ENCODE data around the gene TRIM66.

The TRIM66 gene

GRCh38 chr11:8713760-8714454 lies 31.4 kb upstream of the TRIM66 start:
- DNase-seq (ENCODE audit: low read depth) = no peak

DNA sequence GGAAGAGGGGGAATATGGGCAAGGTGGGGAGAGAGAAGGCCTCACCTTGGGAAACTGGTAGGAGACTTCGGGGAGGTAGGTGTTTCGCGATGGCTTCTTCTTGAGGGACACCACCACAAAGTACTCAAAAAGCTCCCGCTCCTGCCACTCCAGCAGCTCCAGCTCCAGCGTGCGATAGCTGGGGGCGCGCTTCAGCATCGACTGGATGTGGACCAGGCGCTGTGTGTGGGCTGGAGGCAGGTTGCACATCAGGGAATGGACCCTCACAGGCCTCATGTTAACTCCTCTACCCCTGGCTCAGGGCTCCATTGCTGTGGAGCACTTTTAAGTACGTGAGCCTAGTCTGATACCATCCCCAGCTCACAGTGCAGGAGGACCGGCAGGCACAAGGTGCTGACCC lies 30.0 kb upstream of the TRIM66 start:
- DNase-seq (ENCODE audit: low read depth) = no peak

DNA sequence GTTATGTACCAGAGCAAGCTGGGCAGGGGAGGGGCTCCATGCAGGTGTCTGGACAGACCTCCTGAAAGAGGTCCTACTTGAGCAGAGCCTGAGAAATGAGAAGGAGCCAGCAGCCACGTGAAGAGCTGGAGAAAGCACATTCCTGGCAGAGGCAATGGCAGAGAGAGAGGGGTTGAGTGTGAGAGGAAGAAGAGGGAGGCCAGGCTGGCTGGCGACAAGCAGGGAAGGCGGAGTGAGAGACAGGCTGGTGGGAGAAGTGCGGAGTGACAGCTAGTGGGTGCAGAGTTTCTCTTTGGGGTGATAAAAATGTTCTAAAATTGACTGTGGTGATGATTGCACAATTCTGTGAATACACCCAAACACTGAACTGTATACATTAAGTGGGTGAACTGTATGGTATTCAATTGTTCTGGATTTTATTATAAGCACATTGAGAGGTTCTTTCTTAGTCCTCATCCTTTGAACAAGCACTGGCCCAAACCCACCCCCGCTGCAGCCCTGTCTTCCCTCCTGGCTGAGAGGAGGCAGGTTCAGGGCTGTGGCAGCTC lies 29.5 kb upstream of the TRIM66 start:
- DNase-seq (ENCODE audit: low read depth) = no peak

DNA sequence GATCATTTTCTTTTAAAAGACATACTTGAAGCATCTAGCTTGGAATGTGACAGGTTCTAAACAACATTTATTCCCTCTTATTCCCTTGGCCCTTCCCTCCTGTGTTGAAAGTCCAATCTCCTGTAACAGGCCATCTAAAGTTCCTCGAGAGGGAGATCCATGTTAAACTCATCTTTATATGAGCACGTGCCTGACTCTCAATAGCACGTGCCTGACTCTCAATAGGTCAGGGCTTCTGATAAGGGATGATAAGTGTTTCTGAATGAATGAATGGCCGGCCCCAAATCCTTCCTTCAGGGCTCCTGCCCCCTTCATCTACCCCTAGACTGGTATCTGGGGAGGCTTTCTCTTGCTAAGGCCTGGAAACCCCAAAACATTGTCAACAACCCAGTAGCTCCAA lies 27.3 kb upstream of the TRIM66 start:
- no peak for DNase-seq (ENCODE audit: low read depth)

DNA sequence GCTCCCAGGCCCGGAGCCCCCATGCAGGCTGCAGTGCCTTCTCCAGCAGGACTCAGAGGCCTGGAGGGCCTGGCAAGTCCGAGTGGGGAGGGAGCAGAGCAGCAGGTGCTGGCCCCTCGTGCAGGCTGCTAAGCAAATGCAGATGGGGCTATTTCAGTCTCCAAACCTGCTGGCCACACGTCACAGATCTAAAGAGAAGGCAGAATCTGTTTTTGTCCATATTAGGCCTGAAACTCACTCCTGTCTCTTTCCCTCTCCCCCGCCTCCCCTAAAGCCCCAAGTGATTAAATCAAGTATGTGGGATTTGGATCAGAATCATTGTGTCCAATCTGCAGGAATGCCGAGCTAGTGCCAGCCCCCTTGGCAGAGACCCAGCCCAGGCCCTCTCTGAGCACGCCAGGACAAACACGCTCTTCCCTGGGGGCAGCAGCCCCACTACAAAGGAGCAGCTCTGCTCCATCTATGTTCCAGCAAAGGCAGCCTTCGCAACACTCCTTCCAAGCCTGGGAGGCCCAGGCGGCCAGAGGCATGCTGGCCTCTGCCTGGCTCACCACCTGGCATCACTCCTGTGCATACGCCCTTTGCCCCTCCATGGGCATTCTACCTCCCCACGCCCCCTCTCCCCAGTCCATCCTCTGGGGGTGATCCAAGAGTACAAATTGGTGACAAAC lies 26.7 kb upstream of the TRIM66 start:
- DNase-seq (ENCODE audit: low read depth) = no peak

- DNase-seq (ENCODE audit: low read depth) = no peak
Measured at GRCh38 chr11:8707541-8708191, 25.2 kb upstream of the TRIM66 start.

DNA sequence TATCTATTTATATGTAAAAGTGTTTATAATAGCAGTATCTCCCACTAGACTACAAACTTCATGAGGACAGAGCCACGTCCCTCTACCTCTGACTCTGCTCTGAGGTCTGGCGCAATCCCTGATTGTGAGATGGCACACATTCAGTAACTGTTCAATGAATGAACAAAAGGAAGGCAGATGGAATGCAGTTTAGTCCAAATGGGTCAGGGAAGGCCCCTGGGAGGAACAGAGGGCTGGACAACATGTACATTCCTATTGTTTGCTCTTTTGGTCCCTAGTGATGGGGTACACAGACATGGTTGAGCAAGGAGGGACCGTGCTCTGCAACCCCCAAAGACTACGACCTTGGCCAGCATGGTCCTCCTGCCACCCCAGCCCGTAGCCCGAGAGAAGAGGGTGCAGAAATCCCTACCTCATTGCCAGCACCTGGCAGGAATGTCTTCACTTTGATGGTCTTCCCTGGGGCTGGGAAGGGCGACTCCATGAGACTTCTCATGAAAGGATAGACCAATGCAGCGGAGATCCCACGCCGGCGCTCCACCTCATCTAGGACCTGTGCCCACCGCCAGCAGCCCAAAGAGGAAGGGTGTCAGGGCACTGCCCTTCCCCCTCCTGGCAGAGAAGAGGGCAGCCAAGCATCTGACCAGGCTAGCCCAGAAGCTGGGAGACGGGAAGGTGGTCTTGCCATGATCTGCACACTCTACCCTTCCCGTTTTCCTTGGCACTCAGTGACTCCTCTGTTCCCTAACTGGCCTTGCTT lies 24.4 kb upstream of the TRIM66 start:
- DNase-seq (ENCODE audit: low read depth) = no peak

DNA sequence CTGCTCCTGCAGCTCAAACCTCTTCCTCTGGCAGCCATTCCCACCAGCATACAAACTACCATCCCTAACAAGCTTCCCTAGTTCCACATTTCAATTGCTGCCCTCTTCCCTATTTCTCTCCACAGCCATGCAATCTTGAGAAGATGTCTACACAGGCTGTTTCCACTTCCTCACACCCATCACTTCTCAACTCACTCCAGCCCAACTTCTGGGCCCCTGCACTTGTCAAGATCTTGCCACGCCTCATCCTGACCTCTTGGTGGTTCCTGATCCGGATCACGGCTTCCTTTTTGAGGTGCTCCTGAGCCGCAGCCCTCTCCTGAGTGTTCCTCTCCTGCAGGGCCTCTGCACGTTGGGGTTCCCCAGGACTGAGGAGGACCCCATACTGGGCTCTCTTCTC lies 22.7 kb upstream of the TRIM66 start:
- DNase-seq (ENCODE audit: low read depth) = no peak

GRCh38 chr11:8704136-8704535 lies 21.7 kb upstream of the TRIM66 start:
- no peak for DNase-seq (ENCODE audit: low read depth)

- DNase-seq (ENCODE audit: low read depth) = no peak
Measured at GRCh38 chr11:8702598-8702915, 20.1 kb upstream of the TRIM66 start.

GRCh38 chr11:8701891-8702597 lies 19.6 kb upstream of the TRIM66 start:
- DNase-seq (ENCODE audit: low read depth) = no peak

GRCh38 chr11:8699903-8700302 lies 17.4 kb upstream of the TRIM66 start:
- no peak for DNase-seq (ENCODE audit: low read depth)

DNA sequence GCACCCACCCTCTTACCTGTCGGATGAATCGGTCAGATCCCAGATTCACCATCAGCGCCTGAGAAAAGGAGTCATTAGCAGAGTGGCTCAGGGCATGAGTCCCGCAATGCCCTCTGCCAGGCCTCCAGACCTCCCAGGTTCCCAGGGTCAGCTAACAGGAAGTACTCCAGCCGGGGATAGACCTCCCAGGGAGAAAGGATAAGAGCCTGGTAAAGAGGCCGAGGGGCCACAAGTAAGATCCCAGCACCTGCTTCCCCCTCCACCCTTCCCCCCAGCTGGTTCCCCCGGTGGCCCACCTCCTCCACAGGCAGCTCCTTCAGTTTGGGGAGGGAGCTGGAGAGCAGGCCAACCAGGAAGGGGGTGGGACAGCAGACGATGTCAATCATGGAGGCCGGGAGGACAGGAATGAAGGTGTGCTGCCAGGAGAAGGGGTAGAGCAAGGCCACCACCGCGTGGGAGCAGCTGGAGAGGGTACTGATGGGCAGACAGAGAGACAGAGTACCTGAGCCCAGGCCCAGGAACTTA lies 16.5 kb upstream of the TRIM66 start:
- DNase-seq (ENCODE audit: low read depth) = no peak

DNA sequence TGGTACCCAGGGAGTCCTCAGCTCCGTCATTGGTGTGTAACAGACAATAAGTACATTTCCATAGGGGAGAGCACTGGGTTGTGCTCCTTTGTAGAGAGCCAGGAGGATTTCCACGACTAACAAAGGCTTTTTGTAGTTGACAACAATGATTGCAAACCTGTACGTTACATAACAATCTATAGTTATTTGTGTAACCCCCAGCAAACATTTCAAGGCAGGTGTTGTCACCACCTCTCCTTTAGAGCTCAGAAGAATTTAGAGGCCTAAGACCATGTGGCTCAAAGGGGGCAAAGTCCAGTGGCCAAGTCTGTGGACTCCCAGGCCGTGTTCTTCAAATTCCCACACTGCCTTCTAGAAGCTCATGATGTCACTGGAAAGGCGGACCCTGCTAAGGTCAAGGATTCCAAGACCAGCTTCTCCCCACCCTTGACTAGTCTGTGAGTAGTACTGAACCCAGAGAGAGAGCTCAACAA lies 15.9 kb upstream of the TRIM66 start:
- no peak for DNase-seq (ENCODE audit: low read depth)

GRCh38 chr11:8697054-8697453 lies 14.6 kb upstream of the TRIM66 start:
- DNase-seq (ENCODE audit: low read depth) = no peak

DNA sequence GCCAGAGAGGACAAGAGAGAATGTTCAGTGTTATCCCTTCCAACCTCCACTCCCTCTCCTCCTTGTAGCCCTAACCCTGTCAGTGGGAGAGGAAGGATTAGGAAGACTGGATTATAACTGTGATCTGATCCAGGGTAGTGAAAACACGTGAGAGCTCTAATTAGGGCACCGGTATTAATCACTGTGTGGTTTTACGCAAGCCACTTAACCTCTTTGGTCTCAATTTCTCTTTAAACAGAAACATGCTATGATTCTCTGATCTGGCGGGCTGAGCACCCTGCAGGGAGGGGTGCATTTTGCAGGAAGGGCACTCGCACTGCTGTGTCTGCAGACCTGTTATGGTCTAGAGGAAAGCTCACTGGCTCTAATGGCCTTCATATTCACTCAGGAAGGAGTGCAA lies 11.7 kb upstream of the TRIM66 start:
- DNase-seq (ENCODE audit: low read depth) = no peak

GRCh38 chr11:8693555-8693954 lies 11.1 kb upstream of the TRIM66 start:
- DNase-seq (ENCODE audit: low read depth) = no peak

DNA sequence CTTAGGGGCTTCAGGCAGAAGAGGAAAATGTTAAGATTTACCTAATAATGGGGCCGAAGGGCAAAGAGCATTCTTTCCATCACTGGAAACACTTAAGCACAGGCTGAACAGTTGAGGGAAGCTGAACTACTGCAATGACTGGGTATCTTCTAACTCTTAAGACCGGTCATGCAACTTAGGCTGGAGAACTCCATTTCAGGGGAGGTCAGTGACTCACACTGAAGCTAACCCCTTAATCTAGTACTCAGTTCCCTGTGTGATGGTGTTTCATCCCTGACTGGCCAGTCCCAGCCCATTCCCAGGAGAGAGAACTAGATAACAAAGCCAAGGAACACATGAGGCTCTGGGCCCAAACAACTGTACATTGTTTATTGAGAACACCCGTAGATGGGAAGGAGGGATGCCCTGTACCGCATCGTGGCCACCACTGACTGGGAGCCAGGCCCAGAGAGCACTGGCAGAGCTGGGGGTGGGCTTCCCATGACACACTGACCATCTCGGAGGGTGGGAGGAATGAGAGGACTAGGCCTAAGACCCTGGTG lies 10.6 kb upstream of the TRIM66 start:
- no peak for DNase-seq (ENCODE audit: low read depth)

GRCh38 chr11:8692417-8692816 lies 10.0 kb upstream of the TRIM66 start:
- DNase-seq (ENCODE audit: low read depth) = no peak

DNA sequence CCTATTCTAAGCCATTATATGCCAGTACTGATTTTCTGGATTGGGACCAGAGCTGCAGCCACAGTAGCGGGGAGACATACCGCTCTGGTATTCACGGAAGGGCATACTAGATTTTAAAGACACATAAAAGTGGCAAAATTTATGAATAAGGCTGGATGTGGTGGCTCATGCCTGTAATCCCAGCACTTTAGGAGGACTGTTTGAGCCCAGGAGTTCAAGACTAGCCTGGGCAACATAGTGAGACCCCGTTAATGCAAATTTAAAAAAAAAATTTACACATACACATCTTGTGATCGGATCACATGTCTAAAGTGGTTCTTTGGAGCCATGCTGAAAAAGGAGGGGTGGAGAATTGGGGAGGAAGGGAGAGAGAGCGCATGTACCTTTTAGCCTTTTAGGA lies 9.1 kb upstream of the TRIM66 start:
- DNase-seq (ENCODE audit: low read depth) = no peak

Measured in HS-5 (cell line).